NCI-H748 treated with DMSO at 0.1 percent for 48 hours (cell line): ENCODE results near the gene CA10.

ENCODE experiments used
- DNase-seq: peaks from one replicate; lab custom pipeline; 2025; lab: John Stamatoyannopoulos, UW

Gene CA10

DNA sequence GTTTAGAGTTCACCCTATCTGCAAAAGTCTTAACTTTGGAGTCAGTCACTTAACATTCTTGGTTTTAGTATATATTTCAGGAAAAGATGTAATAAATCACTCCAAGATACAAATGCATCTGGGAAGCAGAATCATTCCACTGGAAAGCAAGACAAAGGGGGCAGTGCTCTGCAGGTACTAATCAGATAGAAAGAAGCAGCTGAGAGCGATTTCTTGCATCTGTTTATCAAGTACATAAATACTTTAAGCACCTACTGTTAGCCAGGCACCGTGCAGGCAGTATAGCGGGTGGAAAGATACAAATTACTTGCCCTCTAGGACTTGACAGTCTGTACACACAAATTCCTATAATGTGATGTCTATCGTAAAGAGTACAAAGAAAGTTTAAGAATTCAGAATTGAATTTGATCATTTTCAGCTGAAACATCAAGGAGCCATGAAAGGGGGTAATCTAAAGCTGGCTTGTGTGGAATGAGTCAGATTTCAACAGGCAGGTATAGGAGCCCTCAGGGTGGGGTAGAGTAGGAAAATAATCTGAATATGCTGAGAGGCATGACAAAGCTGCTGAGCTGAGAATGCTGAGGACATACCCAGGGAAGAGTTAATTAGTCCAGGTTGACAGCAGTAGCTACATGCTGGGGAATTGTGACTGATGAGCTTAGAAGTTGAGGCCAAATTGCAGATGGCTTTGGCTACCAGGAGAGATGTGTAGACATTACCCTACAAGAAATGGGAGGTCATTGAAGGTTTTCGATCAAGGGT is 110.2 kb downstream of the CA10 start:
- DNase-seq: no peak

DNA sequence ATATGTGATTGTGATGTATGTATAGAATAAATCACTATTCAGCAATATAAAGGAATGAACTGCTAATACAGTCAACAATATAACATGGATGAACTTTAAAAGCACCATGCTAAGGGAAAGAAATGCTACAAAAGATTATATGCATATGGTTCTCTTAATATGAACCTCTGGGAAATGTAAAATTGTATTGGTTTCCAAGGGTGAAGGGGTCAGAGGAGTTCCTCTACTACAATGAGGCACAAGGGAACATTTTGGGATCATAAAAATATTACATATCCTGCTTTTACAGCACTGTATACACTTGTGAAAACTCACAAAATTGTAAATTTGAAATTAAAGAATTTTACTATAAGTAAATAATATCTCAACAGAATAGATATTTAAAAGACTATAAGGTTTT is 111.4 kb downstream of the CA10 start:
- no peak for DNase-seq

DNA sequence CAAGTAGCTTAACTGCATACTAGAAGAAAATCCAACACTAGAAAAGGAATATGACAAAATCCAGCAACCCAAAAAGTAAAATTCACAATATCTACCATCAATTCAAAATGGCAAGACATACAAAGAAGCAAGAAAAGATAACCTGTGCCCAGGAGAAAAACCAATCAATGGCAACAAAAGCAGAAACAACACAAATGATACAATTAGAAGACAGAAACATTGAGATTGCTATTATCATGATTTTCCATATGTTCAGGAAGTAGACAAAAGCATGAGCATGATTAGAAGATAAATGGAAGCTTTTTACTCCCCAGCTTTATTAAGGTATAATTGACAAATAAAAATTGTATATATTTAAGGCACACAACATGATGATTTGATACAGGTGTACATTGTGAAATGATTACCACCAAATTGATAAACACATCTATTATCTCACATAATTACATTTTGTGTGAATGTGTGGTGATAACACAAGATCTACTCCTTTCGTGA is 117.3 kb downstream of the CA10 start:
- DNase-seq: no peak

DNA sequence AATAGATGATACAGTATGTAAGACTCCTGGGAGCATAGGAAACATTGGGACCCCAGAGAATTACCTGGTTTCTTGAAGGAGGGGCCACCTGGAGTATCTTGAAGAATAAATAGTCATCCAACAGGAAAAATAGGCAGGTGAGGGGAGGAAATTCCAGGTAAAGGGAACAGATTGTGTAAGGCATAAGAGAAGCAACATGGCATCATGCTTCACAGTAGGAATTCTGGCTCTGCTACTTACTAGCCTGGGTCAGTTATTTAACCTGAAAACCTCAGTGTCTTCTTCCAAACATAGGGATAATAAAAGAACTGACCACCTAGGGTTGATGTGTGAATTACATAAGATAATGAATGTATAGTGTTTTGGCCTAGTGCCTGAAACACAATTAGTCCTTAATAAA is 122.1 kb downstream of the CA10 start:
- DNase-seq: no peak

DNA sequence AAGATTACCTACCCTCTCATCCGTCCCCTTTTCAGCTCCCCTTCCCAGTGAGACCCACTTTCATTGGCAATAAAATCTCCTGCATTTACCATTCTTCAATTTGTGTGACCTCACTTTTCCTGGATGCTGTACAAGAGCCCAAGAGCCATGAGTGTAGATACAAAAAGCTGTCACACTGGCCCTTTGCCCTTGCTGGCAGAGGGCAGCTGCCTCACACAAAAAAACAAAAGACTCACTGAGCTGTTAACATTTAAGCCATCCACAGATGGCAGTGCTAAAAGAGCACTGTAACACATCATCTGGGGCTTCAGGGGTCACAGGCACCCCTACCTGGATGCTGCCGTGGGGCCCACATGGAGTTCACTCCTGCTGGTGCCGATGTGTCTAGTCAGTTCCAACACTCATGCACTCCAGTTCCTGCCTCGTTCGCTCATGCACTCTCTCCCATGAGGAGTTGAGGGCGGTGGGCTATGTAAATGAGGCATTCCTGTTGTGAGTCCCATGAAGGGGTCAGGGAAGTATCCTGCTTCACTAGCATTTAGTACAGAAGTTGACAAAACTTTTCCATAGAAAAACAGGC is 123.1 kb downstream of the CA10 start:
- no peak for DNase-seq

DNA sequence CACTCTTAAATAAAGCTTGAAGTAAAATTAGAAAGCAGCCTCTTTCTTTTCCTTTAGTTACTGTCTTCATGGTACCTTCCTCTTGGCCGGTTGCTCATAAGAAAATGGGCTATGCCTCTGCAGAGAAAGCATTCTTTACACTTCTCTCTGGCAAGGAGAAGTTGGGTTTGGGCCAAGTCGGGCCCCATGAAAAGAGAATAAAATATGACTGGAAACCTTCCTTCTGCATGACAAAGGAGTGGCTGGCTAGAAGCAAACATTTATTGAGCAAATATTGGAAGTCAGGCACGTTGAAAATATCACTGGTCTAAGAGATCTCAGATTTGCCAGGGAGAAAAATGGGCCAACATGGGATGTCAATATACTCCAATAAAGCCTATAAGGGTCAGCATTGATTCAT is 126.1 kb downstream of the CA10 start:
- no peak for DNase-seq

DNA sequence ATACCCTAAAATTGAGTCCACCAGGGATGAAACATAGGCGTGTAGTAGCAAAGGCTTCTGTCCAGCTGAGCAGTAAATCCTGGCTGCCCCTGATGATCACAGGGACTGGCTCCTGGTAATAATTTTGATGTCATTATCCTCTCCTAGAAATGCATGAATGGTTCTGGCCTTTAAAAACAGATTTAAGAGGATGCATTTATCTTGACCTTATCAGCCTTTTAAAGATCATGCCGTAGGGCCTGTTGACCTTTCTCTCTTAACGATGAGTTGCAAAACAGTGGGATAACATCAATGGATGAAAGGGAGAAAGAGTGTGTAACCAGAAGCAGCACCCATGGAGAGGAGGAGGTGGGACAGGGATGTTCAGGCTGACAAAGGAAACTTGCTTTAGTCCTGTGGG is 128.5 kb downstream of the CA10 start:
- DNase-seq: no peak

DNA sequence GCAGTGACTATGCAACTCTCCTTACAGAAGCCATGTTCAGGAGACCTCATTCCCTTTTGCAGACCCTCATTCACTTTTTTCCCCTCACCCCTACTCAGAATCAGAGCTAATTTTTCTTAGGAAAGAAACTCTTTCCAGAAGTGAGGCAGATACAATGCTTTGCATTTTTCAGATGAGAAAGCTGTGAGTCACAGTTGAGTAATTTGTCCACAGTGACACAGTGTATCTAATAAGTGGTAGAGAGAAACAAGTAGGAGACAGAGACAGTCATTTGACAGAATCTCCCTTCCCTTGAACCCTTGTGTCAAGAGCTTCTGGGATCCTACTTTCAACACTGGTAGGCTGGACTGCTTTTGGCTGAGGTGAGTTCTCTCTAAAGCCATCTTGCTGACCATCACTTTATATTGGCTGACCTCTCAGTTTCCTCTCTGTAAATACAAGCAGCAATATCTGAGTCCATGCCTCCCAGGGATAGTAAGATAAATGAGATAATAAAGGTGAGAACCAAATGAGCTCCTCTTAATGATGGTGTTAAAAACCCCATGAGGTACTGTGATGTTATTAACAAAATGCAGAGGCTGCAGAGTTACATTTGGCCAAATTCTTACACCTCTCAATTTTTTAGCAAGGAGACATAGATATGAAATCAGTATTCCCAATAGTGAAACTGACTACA is 130.8 kb downstream of the CA10 start:
- DNase-seq: no peak

DNA sequence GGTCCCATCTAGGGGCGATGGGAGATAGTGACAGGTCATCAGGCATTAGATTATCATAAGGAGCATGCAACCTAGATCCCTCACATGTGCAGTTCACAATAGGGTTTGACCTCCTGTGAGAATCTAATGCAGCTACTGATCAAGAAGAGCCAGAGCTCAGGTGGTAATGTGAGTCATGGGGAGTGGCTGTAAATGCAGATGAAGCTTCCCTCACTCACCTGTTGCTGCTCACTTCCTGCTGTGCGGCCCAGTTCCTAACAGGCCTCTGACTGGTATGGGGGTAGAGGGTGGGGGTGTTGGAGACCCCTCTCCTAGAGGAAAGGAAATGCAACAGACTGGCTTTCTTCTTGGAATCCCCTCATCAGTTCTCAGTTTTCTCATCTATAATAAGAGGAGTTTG is 131.4 kb downstream of the CA10 start:
- DNase-seq: no peak

DNA sequence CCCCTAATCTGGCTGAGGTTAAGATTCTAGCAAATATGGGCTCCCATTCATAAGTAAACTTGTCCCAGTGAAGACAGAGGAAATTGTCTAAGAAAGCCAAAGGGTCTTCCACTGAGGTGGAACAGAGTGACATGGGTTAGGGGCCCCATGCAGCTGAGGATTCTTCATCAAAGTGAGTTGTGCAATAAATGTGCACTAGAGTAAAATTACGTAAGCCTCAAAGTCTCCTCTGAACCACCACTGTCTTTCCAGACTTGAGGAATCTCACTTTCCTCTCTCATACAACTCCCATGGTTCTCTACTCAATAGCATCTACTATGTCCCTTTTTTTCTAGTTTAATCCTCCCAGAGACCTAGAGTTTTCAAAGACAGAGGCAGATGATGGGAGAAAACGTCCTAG is 132.4 kb downstream of the CA10 start:
- DNase-seq: no peak

DNA sequence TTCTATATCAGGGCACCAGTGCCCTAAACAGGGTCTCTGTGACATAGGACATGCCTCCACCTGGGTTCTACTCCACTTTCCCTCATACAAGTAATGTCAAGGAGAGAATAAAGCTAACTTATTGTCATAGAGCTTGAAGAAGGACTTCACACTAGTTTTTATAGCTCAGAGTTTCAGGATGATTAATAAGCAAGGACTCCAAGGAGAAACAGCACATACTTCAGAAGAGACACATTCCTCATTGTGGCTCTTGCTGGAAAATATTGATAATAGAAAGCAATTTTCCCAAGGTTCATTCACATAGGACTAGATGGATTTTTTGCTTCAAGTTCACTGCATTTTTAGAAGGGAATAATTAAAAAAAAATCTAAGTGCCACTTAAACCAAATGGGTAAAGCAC is 133.3 kb downstream of the CA10 start:
- no peak for DNase-seq

DNA sequence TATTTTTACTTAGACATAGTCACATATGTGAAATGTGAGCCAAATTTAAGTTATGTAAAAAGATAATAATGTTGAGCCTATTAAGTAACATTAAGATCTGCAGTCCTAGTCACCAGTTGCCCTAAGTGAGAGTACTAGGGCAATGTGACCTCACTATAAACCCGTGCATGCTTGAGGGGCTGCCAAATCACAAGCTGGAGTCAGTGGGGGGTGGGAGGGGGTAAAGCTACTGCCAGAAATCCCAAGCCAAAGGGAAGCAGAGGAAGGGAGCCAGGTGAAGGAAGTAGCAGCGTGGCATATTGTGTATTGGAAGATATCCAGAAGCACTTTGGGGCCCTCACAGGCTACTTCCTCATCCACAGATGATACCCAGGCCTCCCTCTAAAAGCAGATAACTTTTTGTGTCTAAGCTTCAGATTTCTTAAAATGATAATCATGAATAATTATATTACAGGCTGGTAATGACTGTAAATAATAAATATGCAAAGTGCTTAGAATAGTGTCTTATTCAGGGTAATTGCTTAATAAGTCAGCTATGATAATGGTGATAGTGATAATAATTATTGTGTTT is 134.1 kb downstream of the CA10 start:
- DNase-seq: no peak

DNA sequence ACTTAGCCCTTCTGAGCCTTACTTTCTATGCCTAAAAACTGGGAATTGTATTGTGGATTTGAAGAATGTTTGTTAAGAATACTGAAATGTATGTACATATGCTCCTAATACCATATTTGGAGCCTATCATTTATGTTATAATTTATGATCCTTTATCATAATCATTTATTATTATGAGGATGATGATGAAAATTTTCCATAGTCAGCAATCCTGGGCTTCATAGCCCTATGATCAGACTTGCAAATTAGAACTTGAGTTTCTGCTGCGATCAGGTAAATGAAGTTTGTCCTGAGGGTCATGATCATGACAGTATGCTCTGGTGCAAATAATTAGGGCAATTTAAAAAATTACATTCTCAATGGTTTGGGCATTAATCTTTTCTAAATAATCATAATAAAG is 147.4 kb downstream of the CA10 start:
- DNase-seq: no peak

DNA sequence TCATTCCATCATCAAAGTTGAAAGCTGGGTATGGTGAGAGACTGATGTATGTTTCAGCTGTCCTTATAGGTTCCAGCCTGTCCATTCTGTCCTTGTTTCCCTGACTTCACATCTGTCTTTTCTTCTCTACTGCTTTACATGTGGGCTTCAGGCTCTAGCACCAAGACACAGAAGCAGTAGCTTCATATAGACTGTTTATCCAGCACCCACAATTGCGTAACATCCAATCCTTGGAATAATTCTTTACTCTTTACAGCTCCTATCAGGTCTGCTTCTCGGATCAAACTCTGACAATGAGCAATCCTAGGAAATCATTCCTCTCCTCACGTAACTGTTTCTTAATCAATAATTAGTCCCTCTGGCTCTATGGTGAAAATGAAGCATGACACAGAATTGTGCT is 158.9 kb downstream of the CA10 start:
- no peak for DNase-seq

DNA sequence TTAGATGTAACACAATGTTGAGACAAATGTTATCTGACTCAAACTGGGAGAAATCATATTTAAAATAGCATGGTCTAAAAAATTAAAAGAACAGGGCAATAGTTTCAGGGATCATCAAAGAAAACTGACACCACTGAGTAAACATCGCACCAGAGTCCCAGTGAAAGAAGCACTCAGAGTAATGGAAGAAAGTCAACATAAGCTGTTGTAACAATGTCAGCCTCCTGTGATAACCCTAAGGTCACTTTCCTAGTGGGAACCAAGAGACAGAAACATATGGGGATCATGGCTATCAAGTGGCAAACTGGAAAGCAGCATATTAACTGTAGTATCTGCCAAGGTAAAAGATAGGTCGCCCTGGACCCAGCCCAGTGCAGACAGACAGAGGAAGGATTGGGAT is 160.8 kb downstream of the CA10 start:
- peak; percentile 72 for DNase-seq

DNA sequence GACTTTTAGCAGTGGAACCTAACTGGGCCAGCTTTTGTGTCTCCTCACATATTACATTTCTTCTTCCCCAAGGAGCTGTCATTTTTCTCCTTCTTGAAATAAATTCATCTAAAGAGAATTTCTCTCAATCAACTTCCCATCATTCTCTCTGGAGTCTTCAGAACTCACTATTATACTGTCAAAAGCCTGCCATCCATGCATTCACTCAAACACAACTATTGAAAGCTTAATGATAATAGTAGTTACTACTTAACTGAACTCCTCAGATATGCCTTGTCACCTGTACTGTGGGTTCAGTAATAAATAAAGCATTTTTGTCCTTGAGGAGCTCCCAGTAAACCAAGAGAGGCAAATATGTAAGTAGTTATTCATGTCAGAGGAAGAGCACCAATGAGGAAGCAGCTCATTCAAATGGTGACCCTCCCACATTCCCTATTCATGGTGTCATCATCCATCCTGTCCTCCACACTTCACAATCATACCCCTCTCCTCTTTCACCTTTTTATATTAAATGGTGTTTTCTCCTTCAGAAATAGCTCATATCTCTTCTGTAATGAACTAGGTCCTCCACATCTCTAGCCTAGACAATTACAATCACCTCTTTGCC is 162.6 kb downstream of the CA10 start:
- DNase-seq: no peak

DNA sequence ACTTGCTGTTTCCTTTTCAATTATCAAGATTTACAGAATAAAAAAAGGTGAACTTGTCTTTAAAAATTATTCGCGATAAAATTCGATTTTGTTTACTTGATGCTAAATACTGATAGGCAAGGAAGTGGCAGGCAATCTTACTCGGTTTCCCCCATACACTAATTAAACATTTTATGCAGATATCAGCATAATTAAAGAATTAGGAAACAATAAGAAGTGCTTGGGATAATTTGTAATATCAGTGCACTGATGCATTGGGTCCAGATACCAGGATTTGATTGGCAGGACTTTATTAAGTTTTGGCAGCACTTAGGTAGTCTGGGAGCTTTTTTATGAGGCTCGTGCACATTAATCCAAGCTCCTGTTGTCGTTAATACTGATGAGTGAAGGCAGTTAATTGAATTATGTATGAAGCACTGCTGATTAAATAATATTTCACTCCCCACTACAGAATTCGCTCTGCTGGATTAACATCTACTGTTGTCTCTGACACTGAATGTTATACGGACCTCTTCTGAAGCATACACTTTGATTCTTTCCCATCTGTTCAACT is 165.6 kb downstream of the CA10 start:
- DNase-seq: no peak

DNA sequence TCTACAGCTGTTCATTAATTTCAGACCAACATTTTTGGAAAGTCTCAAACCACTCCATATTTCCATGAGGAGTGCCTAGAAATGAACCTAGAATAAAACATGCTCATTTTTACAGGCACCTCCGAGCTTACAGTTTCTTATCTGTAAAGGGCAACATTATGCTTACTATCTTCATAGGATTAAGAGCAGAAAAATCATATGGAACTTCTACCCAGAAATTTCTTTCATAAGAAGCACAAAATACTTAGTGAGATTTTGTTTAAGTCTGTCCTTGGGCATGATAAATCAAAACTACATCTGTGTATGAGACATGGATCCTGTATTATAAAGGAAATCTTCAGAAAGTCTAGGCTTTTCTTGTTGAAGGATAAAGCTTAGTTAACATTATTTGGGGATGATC is 187.4 kb downstream of the CA10 start:
- no peak for DNase-seq

DNA sequence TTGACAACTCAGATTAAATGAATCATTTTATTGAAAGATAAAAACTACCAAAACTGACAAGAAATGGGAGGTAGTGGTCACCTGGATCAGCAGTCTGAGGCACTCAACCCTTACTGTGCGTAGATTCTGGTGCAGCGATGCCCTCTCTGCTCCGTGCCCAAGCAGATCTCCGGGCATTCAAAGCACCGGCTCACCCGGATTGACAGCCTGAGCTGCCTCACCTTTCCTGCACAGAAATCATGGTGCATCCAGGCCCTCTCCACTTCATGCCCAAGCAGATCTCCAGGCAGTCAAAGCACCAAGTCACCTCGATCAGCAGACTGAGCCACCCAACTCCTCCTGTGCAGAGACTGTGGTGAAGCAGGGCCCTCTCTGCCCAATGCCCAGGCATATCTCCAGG is 196.8 kb downstream of the CA10 start:
- DNase-seq: no peak

DNA sequence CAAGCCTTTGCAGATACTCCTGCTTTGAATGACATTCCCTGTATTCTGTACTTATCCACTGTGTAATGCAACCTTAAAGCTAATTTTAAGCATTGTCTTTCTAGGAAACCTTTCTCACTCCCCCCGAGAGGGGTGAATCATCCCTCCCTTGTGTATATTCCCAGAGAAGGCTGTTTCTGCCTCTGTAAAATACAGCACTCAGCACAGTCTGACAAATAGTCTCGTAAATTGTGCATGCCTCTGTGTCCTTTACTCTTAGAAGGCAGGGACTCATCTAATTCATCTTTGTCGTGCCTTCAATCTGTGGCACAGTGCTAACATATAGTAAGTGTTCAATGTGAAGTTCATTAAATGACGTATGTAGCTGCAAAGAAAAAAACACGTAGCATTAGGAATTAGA is 200.7 kb downstream of the CA10 start:
- DNase-seq: no peak

DNA sequence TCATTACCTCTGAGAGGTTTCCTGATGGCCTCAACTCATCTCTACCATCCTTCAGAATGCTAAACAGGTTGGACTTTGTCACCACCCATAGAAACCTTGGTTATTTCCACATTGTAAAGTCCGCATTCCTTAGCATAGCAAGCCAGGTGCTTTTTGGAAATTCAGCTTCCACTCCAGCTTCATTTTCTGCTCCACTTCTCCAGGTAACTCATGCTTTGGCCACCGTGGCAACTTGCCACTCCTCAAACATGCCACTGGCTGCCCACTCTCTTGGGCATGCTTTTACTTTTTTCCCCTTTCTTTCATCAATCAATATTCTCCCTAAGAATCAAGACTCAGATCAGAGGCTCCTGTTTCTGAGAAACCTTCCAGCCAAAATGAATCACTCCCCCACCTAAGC is 203.3 kb downstream of the CA10 start:
- DNase-seq: no peak

DNA sequence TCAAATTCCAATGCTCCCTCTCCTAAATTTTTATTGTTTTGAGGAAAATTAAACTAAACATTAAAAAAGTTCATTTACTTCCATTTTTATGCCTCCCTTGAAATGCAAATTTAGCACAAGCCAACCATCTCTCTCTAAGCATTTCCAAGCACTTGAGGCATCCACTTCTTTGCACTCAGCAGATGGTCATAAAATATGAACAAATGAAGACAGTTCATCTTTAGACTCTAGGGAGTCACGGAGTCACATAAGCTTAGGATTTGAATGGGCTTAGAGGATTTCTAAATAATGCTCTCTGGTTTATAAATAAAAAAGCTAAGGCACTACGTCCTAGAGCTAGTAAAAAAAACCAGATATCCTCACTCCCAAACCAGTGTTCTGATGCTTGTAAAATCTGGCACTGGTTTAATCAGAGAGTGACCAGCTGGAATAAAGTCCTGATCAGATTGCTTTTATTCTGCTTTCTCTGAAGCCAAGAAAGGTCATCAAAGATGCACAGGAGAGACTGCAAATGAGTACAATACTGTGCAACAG is 204.2 kb downstream of the CA10 start:
- DNase-seq: no peak
